DOHH2 (cell line): ENCODE data around the gene VASH2.

ENCODE experiments used
- H3F3A ChIP-seq: fragments of 200-600 bp; sonication (generic), shearing (Covaris generic); 2 replicates; pipeline ENCODE4 v1.6.0; 2016; ENCODE audit warnings: antibody characterized with exemption, mild to moderate bottlenecking; ENCODE audit not compliant: control insufficient read depth, insufficient read depth
- H3K27ac ChIP-seq: fragments of 200-600 bp; sonication (generic); 2 replicates; pipeline ENCODE4 v1.5.1; 2014; ENCODE audit warnings: low read depth, mild to moderate bottlenecking, low read length, moderate library complexity
- H3K27me3 ChIP-seq: fragments of 200-600 bp; sonication (generic); 2 replicates; pipeline ENCODE4 v1.6.1; 2014; ENCODE audit warnings: mild to moderate bottlenecking, low read length, mixed read lengths; ENCODE audit not compliant: control insufficient read depth
- H3K36me3 ChIP-seq: fragments of 200-600 bp; sonication (generic); 2 replicates; pipeline ENCODE4 v1.6.1; 2014; ENCODE audit warnings: mild to moderate bottlenecking, low read length, moderate library complexity, mixed read lengths; ENCODE audit not compliant: control insufficient read depth
- H3K4me1 ChIP-seq: fragments of 200-600 bp; sonication (generic); 2 replicates; pipeline ENCODE4 v1.6.1; 2014; ENCODE audit warnings: mild to moderate bottlenecking, low read length, mixed read lengths; ENCODE audit not compliant: control insufficient read depth
- H3K4me2 ChIP-seq: fragments of 200-600 bp; sonication (generic); 2 replicates; pipeline ENCODE4 v1.6.0; 2014; ENCODE audit warnings: mild to moderate bottlenecking, low read length, moderate library complexity
- H3K4me3 ChIP-seq: fragments of 200-600 bp; sonication (generic); 2 replicates; pipeline ENCODE4 v1.5.1; 2014; ENCODE audit warnings: mild to moderate bottlenecking, low read length, mixed read lengths
- H3K79me2 ChIP-seq: fragments of 200-600 bp; sonication (generic); 2 replicates; pipeline ENCODE4 v1.6.1; 2014; ENCODE audit warnings: mild to moderate bottlenecking, low read length, mixed read lengths; ENCODE audit not compliant: control insufficient read depth
- H3K9me2 ChIP-seq: fragments of 200-600 bp; sonication (generic); replicated peaks from 2 replicates; pipeline ENCODE4 v1.6.1; 2014; ENCODE audit warnings: mild to moderate bottlenecking, low read length, mixed read lengths; ENCODE audit not compliant: control insufficient read depth
- H3K9me3 ChIP-seq: fragments of 200-600 bp; sonication (generic); 2 replicates; pipeline ENCODE4 v1.6.1; 2014; ENCODE audit warnings: antibody characterized with exemption, low read length, mixed read lengths; ENCODE audit not compliant: control insufficient read depth, insufficient read depth
- H4K20me1 ChIP-seq: fragments of 200-600 bp; sonication (generic); 2 replicates; pipeline ENCODE4 v1.6.0; 2014; ENCODE audit warnings: low read depth, mild to moderate bottlenecking, antibody characterized with exemption, low read length, moderate library complexity; ENCODE audit not compliant: control insufficient read depth, insufficient read depth
- EZH2phosphoT487 ChIP-seq: fragments of 200-600 bp; sonication (generic); IDR thresholded peaks from 2 replicates; pipeline ENCODE4 v1.6.1; 2017; ENCODE audit warnings: borderline replicate concordance, mild to moderate bottlenecking, antibody characterized with exemption, low read length, moderate library complexity, mixed read lengths
- TF ChIP-seq, protein P1 (sequence below): fragments of 200-600 bp; sonication (generic); IDR thresholded peaks from one replicate; pipeline ENCODE4 v1.5.1; 2014; ENCODE audit warnings: antibody characterized with exemption, mild to moderate bottlenecking, low read depth, low read length; ENCODE audit not compliant: poor library complexity, severe bottlenecking

The VASH2 gene

GRCh38 chr1:212949771-212950170 lies 570 bp upstream of the VASH2 start:
- H3K36me3 ChIP-seq, result no peaks in the 10 kb centered on the region
- H3K27me3 ChIP-seq, result peaks cover 7% of the 10 kb centered on the region
- no peak overlapping the region for H3K27ac ChIP-seq
- no peaks in the 10 kb centered on the region for H3K9me2 ChIP-seq
- no peak for TF ChIP-seq EZH2phosphoT487
- TF ChIP-seq, protein P1, sequence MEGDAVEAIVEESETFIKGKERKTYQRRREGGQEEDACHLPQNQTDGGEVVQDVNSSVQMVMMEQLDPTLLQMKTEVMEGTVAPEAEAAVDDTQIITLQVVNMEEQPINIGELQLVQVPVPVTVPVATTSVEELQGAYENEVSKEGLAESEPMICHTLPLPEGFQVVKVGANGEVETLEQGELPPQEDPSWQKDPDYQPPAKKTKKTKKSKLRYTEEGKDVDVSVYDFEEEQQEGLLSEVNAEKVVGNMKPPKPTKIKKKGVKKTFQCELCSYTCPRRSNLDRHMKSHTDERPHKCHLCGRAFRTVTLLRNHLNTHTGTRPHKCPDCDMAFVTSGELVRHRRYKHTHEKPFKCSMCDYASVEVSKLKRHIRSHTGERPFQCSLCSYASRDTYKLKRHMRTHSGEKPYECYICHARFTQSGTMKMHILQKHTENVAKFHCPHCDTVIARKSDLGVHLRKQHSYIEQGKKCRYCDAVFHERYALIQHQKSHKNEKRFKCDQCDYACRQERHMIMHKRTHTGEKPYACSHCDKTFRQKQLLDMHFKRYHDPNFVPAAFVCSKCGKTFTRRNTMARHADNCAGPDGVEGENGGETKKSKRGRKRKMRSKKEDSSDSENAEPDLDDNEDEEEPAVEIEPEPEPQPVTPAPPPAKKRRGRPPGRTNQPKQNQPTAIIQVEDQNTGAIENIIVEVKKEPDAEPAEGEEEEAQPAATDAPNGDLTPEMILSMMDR, result no peak
- peaks cover 64% of the 10 kb centered on the region for H3K4me1 ChIP-seq
- H3K4me2 ChIP-seq, result peak overlapping the region; percentile 98
- H3F3A ChIP-seq, result peaks cover 23% of the 10 kb centered on the region
- H3K79me2 ChIP-seq, result no peaks in the 10 kb centered on the region
- no peaks in the 10 kb centered on the region for H4K20me1 ChIP-seq
- peak overlapping the region; percentile 84 for H3K4me3 ChIP-seq
- H3K9me3 ChIP-seq, result no peaks in the 10 kb centered on the region

GRCh38 chr1:212951126-212951946 lies 995 bp downstream of the VASH2 start:
- peak overlapping the region; percentile 98 for H3K4me2 ChIP-seq
- H3K9me2 ChIP-seq, result no peaks in the 10 kb centered on the region
- peaks cover 7% of the 10 kb centered on the region for H3K27me3 ChIP-seq
- H4K20me1 ChIP-seq, result no peaks in the 10 kb centered on the region
- peak overlapping the region; percentile 84 for H3K4me3 ChIP-seq
- peaks cover 10% of the 10 kb centered on the region for H3F3A ChIP-seq
- TF ChIP-seq EZH2phosphoT487, result 0 out of 2 replicates have a peak, but pooled peaks have one; percentile 17
- TF ChIP-seq, protein P1, result no peak
- no peaks in the 10 kb centered on the region for H3K9me3 ChIP-seq
- H3K27ac ChIP-seq, result no peak overlapping the region
- no peaks in the 10 kb centered on the region for H3K79me2 ChIP-seq
- no peaks in the 10 kb centered on the region for H3K36me3 ChIP-seq
- H3K4me1 ChIP-seq, result peaks cover 49% of the 10 kb centered on the region

DNA sequence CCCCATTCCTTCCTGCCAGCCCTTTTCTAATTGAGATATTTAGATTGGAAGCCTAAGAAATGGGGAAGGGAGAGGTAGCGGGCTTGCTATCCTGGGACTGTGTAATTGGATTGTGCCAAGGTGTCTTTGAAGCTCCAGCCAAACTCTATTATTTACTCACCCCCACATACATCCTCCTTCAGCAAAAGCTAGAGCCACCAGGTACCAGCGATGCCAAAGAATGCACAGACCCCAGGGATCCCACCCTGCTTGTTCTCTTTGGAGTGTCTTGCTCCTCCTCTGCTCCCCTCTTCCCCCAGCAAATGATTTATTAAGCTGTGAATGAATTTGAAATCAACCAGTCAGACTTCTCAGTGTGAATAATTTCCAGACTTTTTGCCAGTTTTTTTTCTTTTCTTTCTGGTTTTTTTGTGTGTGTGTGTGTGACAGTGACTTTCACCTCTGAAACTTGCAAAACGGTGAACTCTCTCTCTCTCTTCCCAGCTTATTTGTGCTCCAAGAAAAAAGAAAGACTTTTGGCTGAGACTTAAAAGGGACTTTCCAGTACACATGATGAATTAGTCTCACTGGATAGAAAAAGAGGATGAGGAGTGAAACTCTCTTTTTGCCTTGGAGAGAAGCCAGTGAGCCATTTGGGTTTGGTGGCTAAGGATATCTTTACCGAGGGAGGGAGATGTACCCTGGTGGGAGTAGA lies 1.8 kb downstream of the VASH2 start:
- peaks cover 41% of the 10 kb centered on the region for H3K4me1 ChIP-seq
- peaks cover 7% of the 10 kb centered on the region for H3K27me3 ChIP-seq
- H3K4me2 ChIP-seq, result peak overlapping the region; percentile 98
- no peaks in the 10 kb centered on the region for H4K20me1 ChIP-seq
- no peaks in the 10 kb centered on the region for H3K36me3 ChIP-seq
- TF ChIP-seq, protein P1, result no peak
- no peak for TF ChIP-seq EZH2phosphoT487
- no peaks in the 10 kb centered on the region for H3K9me3 ChIP-seq
- no peak overlapping the region for H3K27ac ChIP-seq
- peaks cover 4% of the 10 kb centered on the region for H3F3A ChIP-seq
- H3K4me3 ChIP-seq, result peak overlapping the region; percentile 84
- no peaks in the 10 kb centered on the region for H3K79me2 ChIP-seq
- H3K9me2 ChIP-seq, result no peaks in the 10 kb centered on the region
